ENCODE data around the gene SNRNP200.

SNRNP200 gene

GRCh38 chr2:96320728-96321622 lies 15.6 kb upstream of the SNRNP200 start:
- no peaks in the 10 kb centered on the region for H3K36me3 ChIP-seq (replicated peaks; ENCODE audit: low read depth, low read length)
- peak overlapping the region; percentile 86 for H2AFZ ChIP-seq (ENCODE audit: low read depth, low read length)
- H3K4me2 ChIP-seq (ENCODE audit: low read length): peak overlapping the region; percentile 92
- 0 out of 2 replicates have a peak overlapping the region, but pooled peaks have one; percentile 3 for H3K27ac ChIP-seq (ENCODE audit: low read length)
- peak overlapping the region; percentile 71 for H3K9ac ChIP-seq (ENCODE audit: low read length)
- H3K9me3 ChIP-seq (ENCODE audit: insufficient read depth, low read length): no peaks in the 10 kb centered on the region
- no peaks in the 10 kb centered on the region for H4K20me1 ChIP-seq (ENCODE audit: insufficient read depth, low read length)
- H3K4me1 ChIP-seq (ENCODE audit: low read length): peaks cover 37% of the 10 kb centered on the region
- peaks cover 7% of the 10 kb centered on the region for H3K79me2 ChIP-seq (ENCODE audit: low read length)
- peak overlapping the region; percentile 86 for H3K4me3 ChIP-seq (ENCODE audit: low read length)
- TF ChIP-seq CTCF (IDR thresholded peaks at IDR 0.05; ENCODE audit: low read depth, low read length) (no peak), EZH2phosphoT487 (IDR thresholded peaks at IDR 0.05; ENCODE audit: low read depth) (no peak)
- peaks cover 21% of the 10 kb centered on the region for H3K27me3 ChIP-seq (ENCODE audit: low read depth, low read length)

GRCh38 chr2:96320326-96320725 lies 15.0 kb upstream of the SNRNP200 start:
- Histone ChIP-seq H3K4me3 (ENCODE audit: low read length) (peak overlapping the region; percentile 86), H3K27ac (ENCODE audit: low read length) (no peak overlapping the region), H2AFZ (ENCODE audit: low read depth, low read length) (no peak overlapping the region), H3K4me1 (ENCODE audit: low read length) (peaks cover 36% of the 10 kb centered on the region), H3K9me3 (ENCODE audit: insufficient read depth, low read length) (no peaks in the 10 kb centered on the region), H3K4me2 (ENCODE audit: low read length) (peak overlapping the region; percentile 92), H3K79me2 (ENCODE audit: low read length) (peaks cover under 1% of the 10 kb centered on the region; the same call in 1 of the 2 replicates), H3K36me3 (replicated peaks; ENCODE audit: low read depth, low read length) (no peaks in the 10 kb centered on the region), H3K27me3 (ENCODE audit: low read depth, low read length) (peaks cover 21% of the 10 kb centered on the region), H4K20me1 (ENCODE audit: insufficient read depth, low read length) (no peaks in the 10 kb centered on the region), H3K9ac (ENCODE audit: low read length) (no peak overlapping the region)
- no peak for TF ChIP-seq EZH2phosphoT487 (IDR thresholded peaks at IDR 0.05; ENCODE audit: low read depth)
- TF ChIP-seq CTCF (IDR thresholded peaks at IDR 0.05; ENCODE audit: low read depth, low read length): no peak

GRCh38 chr2:96319396-96319795 lies 14.1 kb upstream of the SNRNP200 start:
- H3K4me3 ChIP-seq (ENCODE audit: low read length): no peak overlapping the region
- H3K9ac ChIP-seq (ENCODE audit: low read length): no peak overlapping the region
- H3K9me3 ChIP-seq (ENCODE audit: insufficient read depth, low read length): no peaks in the 10 kb centered on the region
- H3K79me2 ChIP-seq (ENCODE audit: low read length): no peaks in the 10 kb centered on the region
- no peak overlapping the region for H2AFZ ChIP-seq (ENCODE audit: low read depth, low read length)
- no peak overlapping the region for H3K4me2 ChIP-seq (ENCODE audit: low read length)
- H4K20me1 ChIP-seq (ENCODE audit: insufficient read depth, low read length): no peaks in the 10 kb centered on the region
- no peak overlapping the region for H3K27ac ChIP-seq (ENCODE audit: low read length)
- peaks cover 21% of the 10 kb centered on the region for H3K27me3 ChIP-seq (ENCODE audit: low read depth, low read length)
- no peaks in the 10 kb centered on the region for H3K36me3 ChIP-seq (replicated peaks; ENCODE audit: low read depth, low read length)
- peaks cover 30% of the 10 kb centered on the region for H3K4me1 ChIP-seq (ENCODE audit: low read length)
- TF ChIP-seq CTCF (IDR thresholded peaks at IDR 0.05; ENCODE audit: low read depth, low read length) (no peak), EZH2phosphoT487 (IDR thresholded peaks at IDR 0.05; ENCODE audit: low read depth) (no peak)

GRCh38 chr2:96318723-96319122 lies 13.4 kb upstream of the SNRNP200 start:
- H3K36me3 ChIP-seq (replicated peaks; ENCODE audit: low read depth, low read length): no peaks in the 10 kb centered on the region
- no peak overlapping the region for H3K27ac ChIP-seq (ENCODE audit: low read length)
- no peaks in the 10 kb centered on the region for H3K9me3 ChIP-seq (ENCODE audit: insufficient read depth, low read length)
- peaks cover 21% of the 10 kb centered on the region for H3K27me3 ChIP-seq (ENCODE audit: low read depth, low read length)
- no peaks in the 10 kb centered on the region for H4K20me1 ChIP-seq (ENCODE audit: insufficient read depth, low read length)
- no peak overlapping the region for H3K4me2 ChIP-seq (ENCODE audit: low read length)
- H3K4me3 ChIP-seq (ENCODE audit: low read length): no peak overlapping the region
- no peak for TF ChIP-seq CTCF (IDR thresholded peaks at IDR 0.05; ENCODE audit: low read depth, low read length)
- no peak for TF ChIP-seq EZH2phosphoT487 (IDR thresholded peaks at IDR 0.05; ENCODE audit: low read depth)
- H3K9ac ChIP-seq (ENCODE audit: low read length): no peak overlapping the region
- H3K4me1 ChIP-seq (ENCODE audit: low read length): peaks cover 23% of the 10 kb centered on the region
- H2AFZ ChIP-seq (ENCODE audit: low read depth, low read length): no peak overlapping the region
- H3K79me2 ChIP-seq (ENCODE audit: low read length): no peaks in the 10 kb centered on the region

Data from OCI-LY3 (cell line).